ENCODE results near the gene IKBKE.

Gene IKBKE

GRCh38 chr1:206495011-206495461, 24.8 kb downstream of the IKBKE start:
- no peak for DNase-seq

GRCh38 chr1:206495493-206496046, 25.3 kb downstream of the IKBKE start:
- DNase-seq: no peak

GRCh38 chr1:206496131-206496793, 26.0 kb downstream of the IKBKE start:
- no peak for DNase-seq

- no peak for DNase-seq
These were observed 27.1 kb downstream of the IKBKE start for GRCh38 chr1:206497363-206497762.

- no peak for DNase-seq
These were observed 27.5 kb downstream of the IKBKE start for GRCh38 chr1:206497774-206498173.

GRCh38 chr1:206498685-206499084, 28.4 kb downstream of the IKBKE start:
- DNase-seq: no peak

- DNase-seq: no peak
These were observed 29.8 kb downstream of the IKBKE start for GRCh38 chr1:206500046-206500445.

GRCh38 chr1:206501881-206502280, 31.6 kb downstream of the IKBKE start:
- DNase-seq: no peak

- no peak for DNase-seq
These were observed 32.1 kb downstream of the IKBKE start for GRCh38 chr1:206502403-206502802.

- no peak for DNase-seq
These were observed 32.5 kb downstream of the IKBKE start for GRCh38 chr1:206502812-206503211.

- peak in 9 of 58 donors; percentile 5 to 55 (median 21) for DNase-seq
These were observed 33.5 kb downstream of the IKBKE start for GRCh38 chr1:206503591-206504362.

- DNase-seq: no peak
These were observed 34.1 kb downstream of the IKBKE start for GRCh38 chr1:206504363-206504713.

- DNase-seq: no peak
These were observed 35.6 kb downstream of the IKBKE start for GRCh38 chr1:206505702-206506355.

GRCh38 chr1:206506405-206507283, 36.4 kb downstream of the IKBKE start:
- peak in 1 of 58 donors; percentile 35 for DNase-seq

- peak in 52 of 58 donors; percentile 20 to 85 (median 52) for DNase-seq
These were observed 37.2 kb downstream of the IKBKE start, which contains the start of gene RASSF5 for GRCh38 chr1:206507284-206508129. TSS of gene RASSF5 (plus strand) at chr1:206507531. CDS start at chr1:206507603, 72 bp downstream.

- DNase-seq: no peak
These were observed 38.0 kb downstream of the IKBKE start for GRCh38 chr1:206508130-206508889.

GRCh38 chr1:206508956-206509355, 38.7 kb downstream of the IKBKE start:
- DNase-seq: peak in 1 of 58 donors; percentile 26

- DNase-seq: no peak
These were observed 39.5 kb downstream of the IKBKE start for GRCh38 chr1:206509612-206510257.
